GM21381 (cell line): ENCODE results near the gene SERF2.

Experiments used
- ATAC-seq: cut with Tn5 transposase; IDR thresholded peaks from one replicate; pipeline ENCODE4 v1.9.1; 2021; ENCODE audit warnings: mild to moderate bottlenecking, moderate library complexity; ENCODE audit not compliant: unreplicated experiment

Gene SERF2

DNA sequence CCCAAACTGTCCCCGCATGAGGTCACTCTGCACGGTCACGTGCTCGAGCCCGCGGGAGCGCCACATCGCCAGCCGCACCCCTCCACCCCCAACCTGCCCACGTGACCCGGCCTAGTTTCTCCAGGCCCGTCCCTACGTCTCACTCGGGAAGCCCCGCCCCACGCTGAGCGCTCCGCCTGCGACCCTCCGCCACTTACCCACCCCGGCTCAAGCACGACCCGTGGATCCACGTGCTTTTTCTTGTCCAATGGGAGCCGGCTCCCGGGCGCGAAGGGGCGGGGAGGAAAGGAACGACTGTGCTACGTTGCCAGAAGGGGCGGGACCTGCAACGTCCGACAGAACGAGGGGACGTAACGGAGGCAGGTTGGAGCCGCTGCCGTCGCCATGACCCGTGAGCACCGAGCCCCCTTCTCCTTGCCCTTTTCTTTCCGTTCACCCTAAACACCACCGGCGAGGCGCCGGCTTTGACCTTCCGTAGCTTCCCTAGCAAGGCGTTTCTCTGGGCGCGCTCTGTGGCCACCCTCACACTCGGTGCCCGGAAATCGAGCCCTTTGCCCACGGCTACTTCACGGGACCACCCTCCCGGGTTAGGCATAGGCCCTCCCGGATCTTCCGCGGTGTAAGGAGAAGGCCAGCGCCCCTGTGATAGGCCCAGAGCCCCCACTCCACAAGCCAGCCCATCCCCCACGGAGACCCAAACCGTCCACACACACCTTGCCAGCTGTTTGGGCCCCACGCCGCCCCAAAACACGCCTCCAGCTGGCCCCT, at the start of gene SERF2:
SERF2 (plus strand) TSS at position 328 of the 768 bp plus-strand sequence; CDS start at position 385, 57 bp downstream.
- peak; percentile 90 for ATAC-seq

DNA sequence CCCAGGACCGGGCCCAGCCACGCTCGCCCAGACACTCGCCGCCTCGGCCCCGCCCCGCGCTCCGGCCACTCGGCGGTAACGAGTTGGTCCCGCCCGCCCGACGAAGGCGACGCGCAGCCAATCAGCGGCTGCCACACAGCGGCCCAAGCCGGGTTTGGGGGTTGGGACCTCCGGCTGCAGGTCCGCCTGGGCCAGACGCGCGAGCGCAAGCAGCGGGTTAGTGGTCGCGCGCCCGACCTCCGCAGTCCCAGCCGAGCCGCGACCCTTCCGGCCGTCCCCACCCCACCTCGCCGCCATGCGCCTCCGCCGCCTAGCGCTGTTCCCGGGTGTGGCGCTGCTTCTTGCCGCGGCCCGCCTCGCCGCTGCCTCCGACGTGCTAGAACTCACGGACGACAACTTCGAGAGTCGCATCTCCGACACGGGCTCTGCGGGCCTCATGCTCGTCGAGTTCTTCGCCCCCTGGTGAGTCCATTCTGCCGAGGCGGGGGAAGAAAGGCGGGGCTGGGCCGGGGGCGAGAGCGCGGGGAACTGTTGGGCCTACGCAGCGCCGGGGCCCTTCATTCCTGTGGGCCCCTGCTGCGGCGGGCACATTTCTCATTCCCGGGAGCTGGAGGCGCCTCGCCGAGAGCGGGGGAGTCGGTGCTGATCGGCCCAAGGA, 45.7 kb upstream of the SERF2 start, which contains the start of gene PDIA3:
PDIA3 (plus strand) TSS at position 194 of the 658 bp plus-strand sequence; CDS start at position 296, 102 bp downstream.
- ATAC-seq, result peak; percentile 73

DNA sequence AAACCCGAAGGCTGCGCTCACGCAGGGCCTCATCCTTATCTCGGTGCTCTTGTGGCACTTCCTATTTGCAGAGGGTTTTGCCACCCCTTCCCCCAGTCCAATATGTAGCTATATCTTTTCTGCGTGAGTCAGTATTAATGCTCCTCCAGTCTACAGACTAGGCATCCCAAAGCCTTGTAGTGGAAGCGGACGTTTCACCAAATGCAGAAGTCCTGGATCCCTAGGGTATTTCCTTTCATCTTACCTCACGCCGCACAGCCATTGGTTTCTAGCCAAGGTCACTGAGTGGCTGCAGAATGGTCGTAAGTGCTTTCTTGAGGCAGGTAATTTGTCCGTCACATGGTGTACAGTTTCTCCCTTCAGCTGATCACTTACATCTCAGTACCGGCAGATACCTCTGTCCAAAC, 45.2 kb upstream of the SERF2 start:
- peak; percentile 11 for ATAC-seq

DNA sequence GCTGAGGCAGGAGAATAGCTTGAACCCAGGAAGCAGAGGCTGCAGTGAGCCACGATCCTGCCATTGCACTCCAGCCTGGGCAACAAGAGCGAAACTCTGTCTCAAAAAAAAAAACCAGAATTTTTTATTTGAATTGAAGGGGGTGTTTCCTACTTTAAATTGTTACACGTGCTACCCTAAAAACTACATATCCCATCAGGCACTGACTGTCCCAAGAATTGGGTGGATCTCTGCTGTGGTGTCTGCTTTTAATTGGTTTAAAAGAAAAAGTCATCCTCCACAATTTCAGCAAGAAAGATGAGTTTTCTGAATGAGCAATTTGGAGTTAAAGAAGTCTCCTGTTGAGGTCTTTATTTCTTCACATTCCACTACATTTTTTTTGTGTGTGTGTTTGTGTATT, 43.7 kb upstream of the SERF2 start:
- ATAC-seq, result no peak

DNA sequence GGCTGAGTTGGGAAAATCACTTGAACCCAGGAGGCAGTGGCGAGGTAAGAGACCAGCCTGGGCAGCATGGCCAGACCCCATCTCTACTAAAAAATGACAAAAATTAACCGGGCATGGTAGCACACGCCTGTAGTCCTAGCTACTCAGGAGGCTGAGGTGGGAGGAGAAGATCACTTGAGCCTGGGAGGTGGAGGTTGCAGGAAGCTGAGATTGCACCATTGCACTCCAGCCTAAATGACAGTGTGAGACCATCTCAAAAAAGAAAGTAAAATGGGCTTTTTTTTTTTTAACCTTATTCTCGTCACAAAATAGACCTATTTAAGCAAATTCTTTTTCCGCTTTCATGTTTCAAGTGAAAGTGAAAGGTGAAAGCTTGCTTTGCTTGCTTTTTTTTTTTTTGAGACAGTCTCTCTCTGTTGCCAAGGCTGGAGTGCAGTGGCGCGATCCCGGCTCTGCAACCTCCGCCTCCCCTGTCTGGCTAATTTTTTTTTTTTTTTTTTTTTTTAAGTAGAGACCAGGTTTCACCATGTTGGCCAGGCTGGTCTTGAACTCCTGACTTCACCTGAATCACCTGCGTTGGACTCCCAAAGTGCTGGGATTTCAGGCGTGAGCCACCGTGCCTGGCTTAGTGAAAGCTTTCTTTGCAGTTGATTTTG, 42.3 kb upstream of the SERF2 start:
- ATAC-seq, result no peak

DNA sequence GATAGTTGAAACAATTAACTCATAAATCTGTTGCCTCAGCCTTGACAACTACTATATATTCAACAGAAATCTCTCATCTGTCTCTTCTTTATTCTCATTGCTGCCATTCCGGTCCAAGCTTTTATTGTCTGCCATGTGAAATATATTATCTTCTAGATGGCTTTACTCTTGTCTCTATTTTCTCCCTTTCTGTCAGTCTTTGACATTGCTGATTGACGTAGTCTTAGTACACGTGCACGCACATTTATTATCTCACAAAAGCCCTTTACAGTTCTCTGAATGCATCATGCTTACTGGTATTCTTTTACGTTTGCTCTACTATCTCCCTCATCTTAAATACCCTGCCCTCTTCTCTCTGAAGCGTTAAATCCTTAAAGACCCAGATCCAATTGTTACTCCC, 40.2 kb upstream of the SERF2 start:
- no peak for ATAC-seq

DNA sequence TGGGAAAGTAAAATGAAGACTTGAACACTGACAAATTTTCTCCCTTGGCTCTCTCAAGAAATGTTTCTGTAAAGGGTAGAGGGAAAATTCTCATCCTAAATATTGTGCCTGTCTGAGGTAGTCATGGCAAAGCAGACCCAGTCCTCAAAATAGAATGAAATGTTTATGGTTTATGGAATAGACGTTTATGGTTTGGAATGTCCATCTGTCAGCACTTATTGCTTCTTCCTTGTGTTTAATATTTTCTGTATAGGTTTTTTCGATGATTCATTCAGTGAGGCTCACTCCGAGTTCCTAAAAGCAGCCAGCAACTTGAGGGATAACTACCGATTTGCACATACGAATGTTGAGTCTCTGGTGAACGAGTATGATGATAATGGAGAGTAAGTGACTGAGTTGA, 29.3 kb upstream of the SERF2 start:
- no peak for ATAC-seq

DNA sequence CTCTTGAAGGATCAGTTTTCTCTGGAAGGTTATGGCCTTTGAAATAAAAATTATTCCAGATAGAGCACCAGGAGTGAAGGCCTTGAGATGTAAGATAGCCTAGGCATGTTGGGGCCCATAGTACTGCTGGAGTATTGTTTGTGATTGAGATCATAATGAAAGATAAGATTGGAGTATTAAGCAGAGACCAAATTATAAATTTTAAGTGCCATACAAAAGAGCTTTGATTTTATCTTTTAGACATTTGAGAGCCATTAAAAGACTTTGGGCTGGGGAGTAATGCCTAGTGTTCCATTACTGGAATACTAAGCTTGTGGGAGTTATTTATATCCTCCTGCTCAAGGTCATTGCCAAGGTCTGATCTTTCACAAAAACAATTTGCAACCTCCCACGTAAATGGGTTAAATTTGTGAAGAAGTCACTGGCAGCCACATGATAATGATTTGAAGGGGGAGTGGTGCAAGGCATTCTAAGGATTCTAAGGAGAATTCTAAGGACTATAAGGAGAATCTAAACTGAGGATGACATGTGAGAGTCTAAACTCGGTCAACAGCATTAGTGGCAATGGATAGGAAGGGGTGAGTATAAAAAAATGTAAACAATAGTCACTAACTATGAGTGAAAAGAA, 28.2 kb upstream of the SERF2 start:
- ATAC-seq, result no peak

DNA sequence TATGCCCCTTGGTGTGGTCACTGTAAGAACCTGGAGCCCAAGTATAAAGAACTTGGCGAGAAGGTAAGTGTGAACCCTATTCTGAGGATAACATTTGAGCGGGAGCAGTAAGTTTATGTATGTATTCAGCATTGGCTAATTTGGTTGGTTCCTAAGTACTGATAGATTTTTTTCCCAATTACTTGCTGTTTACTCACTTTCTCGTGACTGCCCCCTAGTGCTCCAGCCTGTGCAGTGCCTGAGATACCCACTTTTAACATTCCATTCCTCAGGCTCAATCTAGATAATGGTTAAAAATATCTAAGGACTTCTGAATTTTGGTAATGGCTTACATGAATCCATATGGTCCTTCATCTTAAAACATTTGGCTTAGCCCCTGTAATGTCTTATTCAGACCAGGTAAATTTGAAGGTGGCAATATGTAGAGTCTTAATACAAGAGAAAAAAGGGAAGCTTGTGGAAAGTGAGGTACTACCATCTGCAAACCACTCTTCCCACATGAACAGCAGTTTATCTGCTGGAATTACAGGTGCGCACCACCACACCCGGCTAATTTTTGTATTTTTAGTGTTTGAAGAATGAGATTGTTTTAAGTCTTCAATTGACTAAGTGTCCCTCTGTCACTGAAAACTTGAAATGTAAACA, 22.4 kb upstream of the SERF2 start:
- no peak for ATAC-seq

DNA sequence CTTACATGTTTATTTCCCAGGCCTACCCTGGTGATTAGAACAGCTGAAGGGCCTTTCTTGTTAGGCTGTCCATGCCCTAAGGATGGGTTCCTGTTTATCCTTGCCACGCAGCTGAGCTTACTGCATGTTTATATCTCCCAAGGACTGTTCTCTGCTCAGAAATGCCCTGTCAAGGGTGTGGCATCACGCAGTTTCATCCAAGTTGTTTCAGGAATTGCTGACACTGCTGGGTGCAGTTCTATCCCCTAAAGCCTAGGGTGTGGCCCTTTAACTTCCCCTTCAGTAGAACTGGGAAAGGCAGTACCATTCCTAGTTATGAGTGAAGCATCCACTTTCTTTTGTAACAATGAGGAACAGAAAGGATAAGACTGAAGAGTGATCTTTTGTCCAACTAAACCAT, 20.3 kb upstream of the SERF2 start:
- no peak for ATAC-seq

DNA sequence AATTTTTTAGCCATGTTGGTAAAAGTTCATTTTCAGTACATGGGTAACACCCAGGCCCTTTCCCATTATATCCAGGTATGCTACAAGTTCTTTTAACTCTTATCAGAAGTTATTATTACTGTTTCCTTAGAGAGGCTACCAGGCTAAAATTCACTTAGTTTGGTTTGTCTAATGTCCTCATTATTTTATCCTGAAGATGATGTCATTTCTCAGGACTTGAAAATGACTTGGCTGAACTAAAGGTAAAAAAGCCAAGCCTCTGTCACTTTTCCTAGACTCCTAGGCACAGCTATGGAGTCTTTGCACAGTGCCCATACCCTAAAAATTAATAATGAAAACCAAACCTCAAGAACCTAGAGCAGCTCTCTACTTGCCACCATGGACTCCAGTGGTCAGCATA, 19.5 kb upstream of the SERF2 start:
- no peak for ATAC-seq

DNA sequence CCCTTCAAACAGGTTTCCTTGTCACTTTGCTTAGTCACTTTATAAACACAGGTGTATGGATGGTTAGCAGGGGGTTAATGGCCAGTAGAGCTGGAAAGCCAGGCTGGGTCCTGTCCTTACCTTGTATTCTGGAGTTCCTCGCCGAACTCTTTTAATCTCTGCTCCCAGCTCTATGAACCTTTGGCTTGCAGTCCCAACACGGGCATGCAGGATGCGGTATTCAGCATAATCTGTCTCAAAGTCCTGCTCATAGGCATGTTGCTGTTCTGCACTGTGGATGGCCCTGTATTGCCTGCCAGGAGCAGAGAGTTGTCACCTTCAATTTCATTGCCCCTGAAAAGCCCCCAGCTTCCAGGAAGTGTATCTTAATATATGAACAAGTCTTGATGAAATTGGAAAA, 18.1 kb upstream of the SERF2 start:
- ATAC-seq, result no peak

DNA sequence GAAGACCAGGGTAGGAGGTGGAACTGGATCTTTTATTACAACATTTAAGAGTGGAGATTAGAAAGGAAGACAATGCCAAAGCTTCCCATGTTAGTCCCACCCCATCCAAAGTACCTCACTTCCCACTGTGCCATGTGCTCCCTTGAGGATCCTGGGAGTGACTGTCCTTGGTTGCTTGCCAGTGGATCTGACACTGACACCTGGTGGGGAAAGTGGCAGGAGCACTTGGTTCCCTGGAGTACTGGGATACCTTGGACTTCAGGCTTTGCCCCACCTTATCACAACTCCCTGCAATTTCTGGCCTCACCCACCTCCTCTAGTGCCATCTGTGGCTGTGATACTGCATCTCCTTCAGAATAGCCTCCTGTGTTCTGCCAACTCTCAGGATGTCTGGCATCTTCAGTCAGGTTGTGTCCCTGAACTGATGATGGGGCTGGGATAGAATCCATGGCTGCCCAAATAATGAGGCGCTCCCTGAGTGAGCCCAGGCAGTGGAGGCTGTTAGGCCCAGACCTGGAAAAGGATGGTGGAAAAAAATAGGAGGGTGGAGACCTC, 16.6 kb upstream of the SERF2 start:
- ATAC-seq, result no peak

DNA sequence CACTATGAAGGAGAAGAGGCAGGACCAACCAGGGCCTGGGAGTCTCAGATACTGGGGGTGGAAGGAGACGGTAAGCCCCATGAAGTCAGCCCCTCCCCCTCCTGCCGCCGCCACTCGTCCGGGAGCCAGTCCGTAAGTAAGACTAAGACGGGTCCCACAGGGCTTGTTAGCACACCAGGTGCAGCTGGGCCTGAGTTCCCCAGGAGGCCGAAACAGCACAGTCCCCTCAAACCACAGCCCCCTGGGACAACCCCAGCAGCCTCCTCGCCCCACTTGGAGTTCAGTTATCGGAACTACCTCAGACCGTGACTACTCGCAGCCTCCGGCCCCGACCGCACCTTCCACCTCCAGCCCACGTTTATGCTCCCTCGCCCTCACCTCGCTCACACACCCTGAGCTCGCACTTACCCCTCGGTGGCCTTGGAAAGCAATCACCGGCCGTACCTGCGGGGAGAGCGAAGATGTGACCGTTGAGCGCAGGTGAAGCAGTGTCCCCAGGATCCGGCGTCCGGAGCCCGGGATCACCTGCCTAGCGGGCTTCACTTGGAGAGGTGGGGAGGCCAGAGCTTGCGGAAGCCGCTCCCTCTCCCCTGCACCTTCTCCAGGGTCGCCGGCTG, 15.9 kb upstream of the SERF2 start:
- ATAC-seq, result peak; percentile 58

DNA sequence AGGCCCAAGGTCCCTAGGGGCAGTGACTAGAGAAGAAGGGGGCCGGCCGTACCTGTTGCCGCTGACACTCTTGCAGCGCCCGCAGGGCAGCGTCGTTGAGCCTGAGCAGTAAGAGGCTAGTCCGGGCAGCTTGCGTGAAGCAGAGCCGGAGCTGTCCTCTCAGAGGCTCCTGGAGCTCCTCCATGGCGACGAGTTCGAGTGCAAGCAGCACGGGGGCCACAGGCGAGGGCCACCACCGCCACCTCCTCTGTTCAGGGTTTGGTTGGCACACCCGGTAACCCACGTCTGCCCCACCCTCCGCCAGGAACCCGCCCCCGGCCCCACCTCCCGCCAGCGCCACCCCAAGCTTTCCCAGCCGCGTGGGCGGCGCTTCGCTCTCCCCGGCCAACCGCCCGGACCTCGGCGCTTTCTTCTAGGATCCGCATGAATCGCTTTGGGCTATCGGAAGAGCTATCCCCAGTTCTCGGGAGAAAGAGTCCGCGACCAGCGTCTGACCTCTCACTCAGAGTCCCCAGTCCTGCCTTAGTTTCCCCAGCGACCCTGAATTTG, 15.3 kb upstream of the SERF2 start, which contains the start of gene ELL3:
ELL3 (minus strand) TSS at position 249 of the 549 bp plus-strand sequence; CDS start at position 184, 65 bp downstream.
- ATAC-seq, result peak; percentile 39

DNA sequence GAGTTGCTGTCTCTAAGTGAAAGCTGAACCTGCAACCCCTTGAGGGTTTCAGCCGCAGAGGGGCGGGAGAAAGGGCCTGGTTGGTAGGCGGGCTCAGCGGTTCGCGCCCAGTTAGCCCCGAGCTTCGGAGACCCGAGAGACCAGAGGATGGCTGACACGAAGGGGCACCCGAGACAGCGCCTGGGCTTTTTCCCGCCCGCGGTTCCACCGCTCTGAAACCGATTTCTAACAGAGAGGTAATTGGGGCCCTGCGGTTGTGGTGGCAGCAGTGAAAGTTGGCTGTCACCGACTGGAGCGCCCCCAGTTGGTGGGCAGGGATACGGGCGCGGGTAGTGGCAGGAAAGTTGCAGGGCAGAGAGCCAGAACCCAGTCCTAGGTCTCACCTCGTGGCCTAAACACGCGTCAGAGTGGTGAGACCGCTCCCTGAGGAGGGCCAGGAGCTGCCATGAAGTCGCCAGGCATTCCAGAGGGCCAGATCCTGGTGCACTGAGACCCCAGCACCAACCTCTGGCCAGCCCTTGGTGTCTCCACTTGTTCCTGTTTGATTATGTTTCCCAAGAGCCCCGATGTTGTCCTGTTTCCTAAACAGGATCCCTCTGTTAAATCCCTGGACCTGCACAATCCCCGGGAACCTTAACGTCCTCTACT, 14.7 kb upstream of the SERF2 start:
- ATAC-seq, result peak; percentile 59

DNA sequence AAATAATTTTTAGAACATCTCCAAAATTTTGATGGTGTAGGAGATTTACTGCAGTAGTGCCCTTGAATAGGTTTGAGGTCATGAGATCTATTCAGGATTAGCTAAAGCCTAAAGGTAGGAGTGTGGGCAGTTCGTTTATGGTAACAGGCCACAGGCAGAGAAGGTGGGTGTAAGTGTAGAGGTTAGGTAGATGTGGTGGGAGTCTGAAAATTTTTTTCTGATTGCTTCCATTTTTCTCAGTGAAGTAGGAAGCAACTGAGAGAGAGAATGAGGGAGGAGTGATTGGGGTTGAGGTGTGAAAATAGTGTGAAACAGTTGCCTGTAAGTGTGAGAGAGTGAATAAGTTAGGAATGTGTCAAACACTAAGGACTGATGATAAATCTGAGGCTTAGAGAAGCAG, 13.1 kb upstream of the SERF2 start:
- ATAC-seq, result no peak

DNA sequence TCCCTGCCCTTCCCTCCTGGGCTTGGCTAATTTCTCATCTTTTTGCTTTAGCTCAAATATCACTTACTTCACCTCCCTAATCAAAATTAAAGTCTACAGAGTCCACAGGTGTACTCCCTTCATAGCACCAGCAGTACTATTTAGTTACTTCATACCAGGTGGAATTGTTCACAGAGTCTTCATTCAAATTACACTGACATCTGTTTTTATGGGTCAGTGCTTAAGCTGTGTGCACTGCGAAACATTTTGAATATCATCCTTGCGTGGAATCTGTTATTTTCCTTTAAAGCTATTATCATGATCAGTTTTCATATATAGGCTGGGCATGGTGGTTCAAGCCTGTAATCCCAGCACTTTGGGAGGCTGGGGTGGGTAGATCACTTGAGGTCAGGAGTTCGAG, 2.7 kb upstream of the SERF2 start:
- ATAC-seq, result no peak

DNA sequence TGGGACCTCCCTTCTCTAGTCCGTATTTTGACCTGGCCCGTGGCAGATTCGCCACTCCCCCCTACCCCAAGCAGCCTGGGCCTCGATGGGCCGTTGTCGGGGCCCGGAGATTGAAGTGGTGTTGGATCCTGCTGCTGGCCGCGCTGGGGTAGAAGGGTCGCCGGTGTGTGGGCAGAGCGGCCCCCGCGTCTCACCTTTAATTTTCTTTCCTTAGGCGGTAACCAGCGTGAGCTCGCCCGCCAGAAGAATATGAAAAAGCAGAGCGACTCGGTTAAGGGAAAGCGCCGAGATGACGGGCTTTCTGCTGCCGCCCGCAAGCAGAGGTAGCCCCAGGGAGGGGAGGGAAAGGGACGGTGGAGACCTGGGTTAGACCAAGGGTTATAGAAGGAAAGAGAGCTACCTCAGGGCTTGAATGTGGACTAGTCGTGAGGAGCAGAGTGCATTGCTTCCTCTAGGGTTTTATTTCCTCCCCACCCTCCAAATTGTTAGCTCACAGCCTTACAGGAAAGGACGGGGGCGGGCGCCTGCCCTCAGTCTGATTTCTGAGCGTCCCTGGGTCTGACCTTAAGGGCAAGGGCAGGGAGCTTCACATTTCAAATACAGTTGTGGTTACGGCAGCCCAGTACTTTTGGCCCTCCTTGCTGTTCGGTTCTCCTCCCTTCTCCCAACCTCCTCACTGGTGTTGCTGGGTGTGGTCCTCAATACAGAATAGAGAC, 799 bp downstream of the SERF2 start:
- ATAC-seq, result no peak
